C4-2B (cell line): ENCODE data around the gene MYBPC3.

Experiments
- ZFX ChIP-seq: fragments of 450-650 bp; IDR thresholded peaks from 2 replicates; pipeline ENCODE4 v1.6.1; 2017
- TF ChIP-seq, protein P1 (sequence below): fragments of 450-650 bp; conservative IDR thresholded peaks from 2 replicates; pipeline ENCODE4 v1.5.1; 2017; ENCODE audit warnings: mild to moderate bottlenecking

DNA sequence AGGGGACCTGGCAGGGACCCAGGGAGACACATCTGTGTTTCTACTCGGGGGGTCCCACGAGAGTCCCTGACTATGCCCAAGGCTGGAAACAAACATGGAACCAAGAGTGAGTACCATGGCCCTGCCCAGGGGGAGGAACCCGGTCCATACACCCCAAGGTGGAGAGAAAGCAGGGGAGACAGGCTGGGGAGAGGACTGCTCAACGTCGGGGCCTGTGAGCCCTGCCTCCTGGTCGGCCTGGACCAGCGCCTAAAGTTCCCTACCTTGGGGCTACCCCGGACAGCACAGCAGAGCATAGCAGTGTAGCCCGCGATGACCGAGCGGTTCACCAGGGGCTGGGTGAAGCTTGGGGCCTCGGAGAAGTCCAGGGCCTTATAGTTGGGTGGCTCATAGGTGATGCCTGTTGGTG is 20.2 kb downstream of the MYBPC3 start:
- TF ChIP-seq, protein P1, sequence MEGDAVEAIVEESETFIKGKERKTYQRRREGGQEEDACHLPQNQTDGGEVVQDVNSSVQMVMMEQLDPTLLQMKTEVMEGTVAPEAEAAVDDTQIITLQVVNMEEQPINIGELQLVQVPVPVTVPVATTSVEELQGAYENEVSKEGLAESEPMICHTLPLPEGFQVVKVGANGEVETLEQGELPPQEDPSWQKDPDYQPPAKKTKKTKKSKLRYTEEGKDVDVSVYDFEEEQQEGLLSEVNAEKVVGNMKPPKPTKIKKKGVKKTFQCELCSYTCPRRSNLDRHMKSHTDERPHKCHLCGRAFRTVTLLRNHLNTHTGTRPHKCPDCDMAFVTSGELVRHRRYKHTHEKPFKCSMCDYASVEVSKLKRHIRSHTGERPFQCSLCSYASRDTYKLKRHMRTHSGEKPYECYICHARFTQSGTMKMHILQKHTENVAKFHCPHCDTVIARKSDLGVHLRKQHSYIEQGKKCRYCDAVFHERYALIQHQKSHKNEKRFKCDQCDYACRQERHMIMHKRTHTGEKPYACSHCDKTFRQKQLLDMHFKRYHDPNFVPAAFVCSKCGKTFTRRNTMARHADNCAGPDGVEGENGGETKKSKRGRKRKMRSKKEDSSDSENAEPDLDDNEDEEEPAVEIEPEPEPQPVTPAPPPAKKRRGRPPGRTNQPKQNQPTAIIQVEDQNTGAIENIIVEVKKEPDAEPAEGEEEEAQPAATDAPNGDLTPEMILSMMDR, result no peak
- no peak for TF ChIP-seq ZFX
